GM23338 (cell line): ENCODE data around the gene PRKAR1B. TPM values are rescaled to one million over a fixed set of nuclear protein-coding genes. Genes with fewer than 3 reads are reported as not detected.

Source experiments
- ATAC-seq: fragments of 200-7000 bp; cut with Tn5 transposase; 3 replicates; pipeline ENCODE4 v1.9.1; 2020
- DNase-seq: peaks from one replicate; pipeline ENCODE4 v3.0.0-alpha.2; 2015; ENCODE audit warnings: low spot score
- H2AFZ ChIP-seq: fragments of 200-600 bp; sonication (generic); 2 replicates; pipeline ENCODE4 v1.8.0; 2016; ENCODE audit warnings: antibody characterized with exemption, mild to moderate bottlenecking, moderate library complexity
- H3F3A ChIP-seq: fragments of 200-600 bp; sonication (generic); replicated peaks from 2 replicates; pipeline ENCODE4 v1.8.0; 2017; ENCODE audit warnings: antibody characterized with exemption, mixed run types, low read depth
- H3K27ac ChIP-seq: fragments of 200-600 bp; sonication (generic); 2 replicates; pipeline ENCODE4 v1.6.1; 2016; ENCODE audit warnings: low read depth
- H3K27me3 ChIP-seq: fragments of 200-600 bp; sonication (generic); 2 replicates; pipeline ENCODE4 v1.8.0; 2016; ENCODE audit warnings: mild to moderate bottlenecking, mixed run types, moderate library complexity; ENCODE audit not compliant: insufficient read depth
- H3K36me3 ChIP-seq: fragments of 200-600 bp; sonication (generic); 2 replicates; pipeline ENCODE4 v1.8.0; 2016; ENCODE audit warnings: mild to moderate bottlenecking; ENCODE audit not compliant: insufficient read depth
- H3K4me1 ChIP-seq: fragments of 200-600 bp; sonication (generic); 2 replicates; pipeline ENCODE4 v1.8.0; 2016; ENCODE audit warnings: mild to moderate bottlenecking, moderate library complexity; ENCODE audit not compliant: insufficient read depth
- H3K4me2 ChIP-seq: fragments of 200-600 bp; sonication (generic); 2 replicates; pipeline ENCODE4 v1.7.1; 2017; ENCODE audit warnings: mixed run types
- H3K4me3 ChIP-seq: fragments of 200-600 bp; sonication (generic); 2 replicates; pipeline ENCODE4 v1.6.1; 2016; ENCODE audit warnings: mixed run types
- H3K79me2 ChIP-seq: fragments of 200-600 bp; sonication (generic); replicated peaks from 2 replicates; pipeline ENCODE4 v1.8.0; 2017; ENCODE audit warnings: mild to moderate bottlenecking; ENCODE audit not compliant: insufficient read depth
- H3K9me2 ChIP-seq: fragments of 200-600 bp; sonication (generic); 2 replicates; pipeline ENCODE4 v1.8.0; 2017; ENCODE audit not compliant: insufficient read depth
- H4K20me1 ChIP-seq: fragments of 200-600 bp; sonication (generic); replicated peaks from 2 replicates; pipeline ENCODE4 v1.8.0; 2017; ENCODE audit warnings: mild to moderate bottlenecking; ENCODE audit not compliant: insufficient read depth
- H3K27ac Mint-ChIP-seq: 2 replicates; pipeline ENCODE4 v1.8.0; 2020; ENCODE audit warnings: inconsistent platforms, mild to moderate bottlenecking, moderate library complexity, mixed read lengths
- H3K27me3 Mint-ChIP-seq: 3 replicates; pipeline ENCODE4 v1.8.0; 2022; ENCODE audit warnings: low read depth, mild to moderate bottlenecking, moderate library complexity, mixed read lengths, inconsistent platforms; ENCODE audit not compliant: insufficient read depth, poor library complexity
- H3K36me3 Mint-ChIP-seq: 3 replicates; pipeline ENCODE4 v1.8.0; 2021; ENCODE audit warnings: low read depth, mild to moderate bottlenecking, inconsistent platforms, moderate library complexity, mixed read lengths
- H3K4me1 Mint-ChIP-seq: 3 replicates; pipeline ENCODE4 v1.8.0; 2020; ENCODE audit warnings: mild to moderate bottlenecking, inconsistent platforms, mixed read lengths
- H3K4me3 Mint-ChIP-seq: 3 replicates; pipeline ENCODE4 v1.8.0; 2021; ENCODE audit warnings: moderate library complexity, mild to moderate bottlenecking, inconsistent platforms, mixed read lengths
- H3K9me3 Mint-ChIP-seq: 3 replicates; pipeline ENCODE4 v1.8.0; 2020; ENCODE audit warnings: moderate library complexity, mild to moderate bottlenecking, inconsistent platforms, mixed read lengths
- ETS1 ChIP-seq: IDR thresholded peaks from 2 replicates; pipeline ENCODE4 v1.6.1; 2016; ENCODE audit warnings: antibody characterized with exemption
- NANOG ChIP-seq: IDR thresholded peaks from 2 replicates; pipeline ENCODE4 v1.6.1; 2016; ENCODE audit warnings: antibody characterized with exemption, borderline replicate concordance
- POLR2AphosphoS5 ChIP-seq: IDR thresholded peaks from 2 replicates; pipeline ENCODE4 v1.6.1; 2016; ENCODE audit warnings: antibody characterized with exemption, low read depth
- STAT1 ChIP-seq: IDR thresholded peaks from one replicate; pipeline ENCODE4 v1.6.1; 2016; ENCODE audit warnings: antibody characterized with exemption; ENCODE audit not compliant: unreplicated experiment
- ZNF114 ChIP-seq: fragments of 250-450 bp; sonication (Bioruptor Pico); IDR thresholded peaks from 2 replicates; pipeline ENCODE4 v1.5.0; 2020; ENCODE audit warnings: mild to moderate bottlenecking, moderate library complexity
- ZNF462 ChIP-seq: fragments of 250-450 bp; sonication (Bioruptor Pico); IDR thresholded peaks from 2 replicates; pipeline ENCODE4 v1.5.0; 2020; ENCODE audit warnings: mild to moderate bottlenecking, moderate library complexity
- polyA plus RNA-seq: library from polyadenylated mRNA; unstranded; fragments of >200 nt; fragmentation: Nextera tagmentation; extraction: Ambion mirVana; gene quantifications from 2 replicates; pipeline ENCODE4 v1.2.1, GENCODE V29; 2016
- total RNA-seq: library from RNA; depleted of rRNA; stranded (reverse); fragments of >200 nt; shearing (Covaris generic); gene quantifications from 2 replicates; pipeline ENCODE4 v1.2.3, GENCODE V29; 2014

The PRKAR1B gene
- total and polyA plus RNA-seq, 2 experiments from 2014 or later: 35.7 to 36.7 TPM

GRCh38 chr7:548401-548800 lies 178.7 kb downstream of the PRKAR1B start:
- H3K9me2 ChIP-seq: no peaks in the 10 kb centered on the region
- Mint-ChIP-seq H3K9me3 (peaks cover 4% of the 10 kb centered on the region; the same call in 1 of the 3 replicates), H3K4me1 (no peaks in the 10 kb centered on the region; the same call in 2 of the 3 replicates), H3K36me3 (peaks cover 9% of the 10 kb centered on the region; the same call in 2 of the 3 replicates), H3K27ac (no peak overlapping the region), H3K4me3 (no peak overlapping the region), H3K27me3 (peaks cover 6% of the 10 kb centered on the region)
- no peak for TF ChIP-seq NANOG
- TF ChIP-seq POLR2AphosphoS5: no peak
- no peak for TF ChIP-seq ETS1
- TF ChIP-seq STAT1: no peak
- TF ChIP-seq ZNF114: no peak
- TF ChIP-seq ZNF462: no peak
- no peak overlapping the region for H3K4me2 ChIP-seq
- H3K79me2 ChIP-seq: no peaks in the 10 kb centered on the region
- DNase-seq (no peak), ATAC-seq (no peak)
- H3F3A ChIP-seq: no peaks in the 10 kb centered on the region
- no peaks in the 10 kb centered on the region for H3K36me3 ChIP-seq
- H3K4me1 ChIP-seq: no peaks in the 10 kb centered on the region
- H2AFZ ChIP-seq: no peak overlapping the region
- no peak overlapping the region for H3K27ac ChIP-seq
- H4K20me1 ChIP-seq: no peaks in the 10 kb centered on the region
- no peaks in the 10 kb centered on the region for H3K27me3 ChIP-seq
- H3K4me3 ChIP-seq: no peak overlapping the region
